Retinal pigment epithelial cell (primary cell): ENCODE results near the gene CCDC141.
"Not testable (repeated sequence)": the region's sequence is repeated elsewhere in the genome, so short reads cannot be mapped to it uniquely, and the experiment has no call there.

ENCODE experiments used
- DNase-seq: peaks from one replicate; pipeline ENCODE4 v3.0.0-alpha.2; 2010; ENCODE audit warnings: low read depth
- H3K4me3 ChIP-seq: 2 replicates; pipeline ENCODE4 v1.5.1; 2011; ENCODE audit warnings: mild to moderate bottlenecking, low read length, control low read depth, moderate library complexity
- TF ChIP-seq, protein P1 (sequence below): conservative IDR thresholded peaks from 2 replicates; pipeline ENCODE4 v1.5.1; 2011; ENCODE audit warnings: low read depth, low read length, control low read depth, inconsistent platforms

Gene CCDC141, protein sequence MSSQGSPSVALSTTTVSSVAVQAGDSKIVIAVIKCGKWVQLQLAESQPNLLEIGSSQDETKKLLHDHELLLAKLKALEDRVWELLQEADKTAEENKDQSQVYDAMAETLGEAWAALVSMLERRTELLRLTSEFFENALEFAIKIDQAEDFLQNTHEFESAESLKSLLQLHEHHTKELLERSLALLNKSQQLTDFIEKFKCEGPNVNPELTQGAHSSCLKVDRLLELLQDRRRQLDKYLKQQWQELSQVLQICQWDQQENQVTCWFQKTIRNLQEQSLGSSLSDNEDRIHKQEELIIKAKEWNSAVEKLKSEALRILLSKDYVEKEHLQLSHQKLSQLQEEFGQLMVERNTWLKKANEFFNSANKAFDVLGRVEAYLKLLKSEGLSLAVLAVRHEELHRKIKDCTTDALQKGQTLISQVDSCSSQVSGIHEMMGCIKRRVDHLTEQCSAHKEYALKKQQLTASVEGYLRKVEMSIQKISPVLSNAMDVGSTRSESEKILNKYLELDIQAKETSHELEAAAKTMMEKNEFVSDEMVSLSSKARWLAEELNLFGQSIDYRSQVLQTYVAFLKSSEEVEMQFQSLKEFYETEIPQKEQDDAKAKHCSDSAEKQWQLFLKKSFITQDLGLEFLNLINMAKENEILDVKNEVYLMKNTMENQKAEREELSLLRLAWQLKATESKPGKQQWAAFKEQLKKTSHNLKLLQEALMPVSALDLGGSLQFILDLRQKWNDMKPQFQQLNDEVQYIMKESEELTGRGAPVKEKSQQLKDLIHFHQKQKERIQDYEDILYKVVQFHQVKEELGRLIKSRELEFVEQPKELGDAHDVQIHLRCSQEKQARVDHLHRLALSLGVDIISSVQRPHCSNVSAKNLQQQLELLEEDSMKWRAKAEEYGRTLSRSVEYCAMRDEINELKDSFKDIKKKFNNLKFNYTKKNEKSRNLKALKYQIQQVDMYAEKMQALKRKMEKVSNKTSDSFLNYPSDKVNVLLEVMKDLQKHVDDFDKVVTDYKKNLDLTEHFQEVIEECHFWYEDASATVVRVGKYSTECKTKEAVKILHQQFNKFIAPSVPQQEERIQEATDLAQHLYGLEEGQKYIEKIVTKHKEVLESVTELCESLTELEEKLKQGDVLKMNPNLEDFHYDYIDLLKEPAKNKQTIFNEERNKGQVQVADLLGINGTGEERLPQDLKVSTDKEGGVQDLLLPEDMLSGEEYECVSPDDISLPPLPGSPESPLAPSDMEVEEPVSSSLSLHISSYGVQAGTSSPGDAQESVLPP (N-terminal part only)

DNA sequence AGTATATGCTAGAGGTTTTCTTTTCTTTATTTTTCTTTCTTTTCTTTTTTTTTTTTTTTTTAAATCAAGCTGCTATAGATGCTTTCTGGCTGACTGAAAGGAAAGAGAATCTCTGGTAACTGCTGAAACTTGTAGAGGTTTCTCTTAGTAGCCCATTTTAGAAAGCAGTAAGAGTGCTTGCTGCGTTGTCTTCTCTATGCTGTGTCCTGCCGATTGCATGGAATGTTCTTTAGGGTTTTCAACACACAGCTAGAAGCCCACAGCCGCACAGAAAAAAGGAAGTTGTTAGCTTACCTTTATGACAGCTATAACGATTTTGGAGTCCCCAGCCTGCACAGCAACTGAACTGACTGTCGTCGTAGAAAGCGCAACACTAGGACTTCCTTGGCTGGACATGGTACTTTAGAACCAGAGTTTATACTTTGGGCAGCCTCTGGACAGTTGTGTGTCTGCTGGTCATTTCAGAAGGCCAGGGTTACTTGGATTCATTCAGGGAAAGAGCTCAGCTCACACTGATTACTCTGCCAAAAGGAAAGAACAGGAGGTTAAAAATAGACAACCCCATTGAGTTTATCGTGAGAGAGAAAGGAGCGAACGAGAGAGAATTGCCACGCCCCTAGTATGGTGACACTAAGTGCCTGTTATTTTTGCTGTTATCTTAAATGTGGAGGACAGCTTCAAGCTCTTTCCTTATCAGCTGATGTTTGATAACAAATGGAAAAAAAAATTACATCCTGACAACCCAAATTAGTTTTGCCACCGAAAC is at the start of gene CCDC141:
Gene CCDC141, minus strand, starts transcription at position 592 of the 766 bp plus-strand sequence. Its CDS starts 196 bp downstream, at position 396.
- TF ChIP-seq, protein P1, sequence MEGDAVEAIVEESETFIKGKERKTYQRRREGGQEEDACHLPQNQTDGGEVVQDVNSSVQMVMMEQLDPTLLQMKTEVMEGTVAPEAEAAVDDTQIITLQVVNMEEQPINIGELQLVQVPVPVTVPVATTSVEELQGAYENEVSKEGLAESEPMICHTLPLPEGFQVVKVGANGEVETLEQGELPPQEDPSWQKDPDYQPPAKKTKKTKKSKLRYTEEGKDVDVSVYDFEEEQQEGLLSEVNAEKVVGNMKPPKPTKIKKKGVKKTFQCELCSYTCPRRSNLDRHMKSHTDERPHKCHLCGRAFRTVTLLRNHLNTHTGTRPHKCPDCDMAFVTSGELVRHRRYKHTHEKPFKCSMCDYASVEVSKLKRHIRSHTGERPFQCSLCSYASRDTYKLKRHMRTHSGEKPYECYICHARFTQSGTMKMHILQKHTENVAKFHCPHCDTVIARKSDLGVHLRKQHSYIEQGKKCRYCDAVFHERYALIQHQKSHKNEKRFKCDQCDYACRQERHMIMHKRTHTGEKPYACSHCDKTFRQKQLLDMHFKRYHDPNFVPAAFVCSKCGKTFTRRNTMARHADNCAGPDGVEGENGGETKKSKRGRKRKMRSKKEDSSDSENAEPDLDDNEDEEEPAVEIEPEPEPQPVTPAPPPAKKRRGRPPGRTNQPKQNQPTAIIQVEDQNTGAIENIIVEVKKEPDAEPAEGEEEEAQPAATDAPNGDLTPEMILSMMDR, result no peak
- H3K4me3 ChIP-seq, result no peak within 1 kb of the TSS
- no peak for DNase-seq

DNA sequence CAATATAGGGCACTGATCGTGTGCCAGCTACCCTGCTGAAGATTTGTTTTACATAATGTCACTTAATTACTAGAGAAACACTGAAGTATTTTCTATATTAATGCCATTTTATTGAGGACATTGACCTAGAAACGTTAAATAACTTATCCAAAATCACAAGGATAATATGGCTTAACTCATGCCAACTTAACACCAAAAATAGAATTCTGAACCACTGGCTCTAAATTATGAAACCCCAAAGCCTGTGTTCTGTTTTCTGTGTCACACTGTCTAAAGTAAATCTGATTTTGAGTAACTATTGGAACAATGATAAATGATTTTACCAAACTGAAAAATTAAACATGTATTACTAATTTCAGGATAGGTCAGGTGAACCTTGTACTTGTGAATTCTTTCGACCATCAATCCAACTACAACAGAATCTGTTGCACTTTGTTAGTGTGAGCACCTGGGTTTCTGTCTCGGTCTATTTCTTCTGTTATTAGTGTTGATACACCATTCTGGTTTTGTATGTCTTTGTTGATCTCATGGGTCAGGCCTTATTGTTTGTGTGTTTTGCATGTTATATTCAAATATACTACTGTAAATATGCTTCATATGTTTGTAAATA is 48.2 kb upstream of the CCDC141 start:
- TF ChIP-seq, protein P1, result no peak
- no peak for DNase-seq
- no peak overlapping the region for H3K4me3 ChIP-seq

DNA sequence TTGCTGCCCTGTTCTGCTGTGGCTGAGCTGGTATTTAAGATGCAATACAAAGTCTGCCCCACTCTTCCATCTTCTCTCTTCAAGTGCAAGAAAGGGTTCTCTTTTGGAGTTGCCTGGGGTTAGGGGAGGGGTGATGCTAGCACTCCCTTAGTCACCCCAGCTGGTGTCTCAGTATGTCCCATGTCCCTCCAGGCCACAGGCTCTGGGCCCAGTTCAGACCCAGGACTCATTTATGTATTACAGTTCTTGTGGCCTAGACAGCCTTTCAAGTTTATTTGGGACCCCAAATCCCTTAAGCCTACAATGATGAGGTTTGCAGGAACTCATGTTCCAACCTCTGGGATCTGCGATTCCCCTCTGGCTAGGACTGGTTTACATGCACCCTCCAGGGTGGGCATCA is 47.2 kb upstream of the CCDC141 start:
- TF ChIP-seq, protein P1, result no peak
- no peak overlapping the region for H3K4me3 ChIP-seq
- no peak for DNase-seq

DNA sequence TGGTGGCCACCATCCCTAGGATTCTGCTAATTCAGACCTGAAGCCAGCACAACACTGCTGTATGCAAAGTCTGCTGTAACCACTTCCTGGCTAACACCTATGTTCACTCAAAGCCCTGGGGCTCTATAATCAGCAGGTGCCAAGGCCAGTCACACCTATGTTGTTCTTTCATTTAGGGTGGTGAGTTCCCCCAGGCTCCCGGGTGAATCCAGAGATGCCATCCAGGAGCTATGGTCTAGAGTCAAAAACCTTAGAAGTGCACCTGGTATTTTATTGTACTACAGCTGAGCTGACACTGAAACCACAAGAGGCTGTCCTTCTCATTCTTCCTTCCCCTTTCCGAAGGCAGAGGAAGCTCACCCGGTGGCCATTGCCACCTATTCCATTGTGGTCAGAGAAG is 46.2 kb upstream of the CCDC141 start:
- TF ChIP-seq, protein P1, result no peak
- H3K4me3 ChIP-seq, result no peak overlapping the region
- DNase-seq, result no peak

DNA sequence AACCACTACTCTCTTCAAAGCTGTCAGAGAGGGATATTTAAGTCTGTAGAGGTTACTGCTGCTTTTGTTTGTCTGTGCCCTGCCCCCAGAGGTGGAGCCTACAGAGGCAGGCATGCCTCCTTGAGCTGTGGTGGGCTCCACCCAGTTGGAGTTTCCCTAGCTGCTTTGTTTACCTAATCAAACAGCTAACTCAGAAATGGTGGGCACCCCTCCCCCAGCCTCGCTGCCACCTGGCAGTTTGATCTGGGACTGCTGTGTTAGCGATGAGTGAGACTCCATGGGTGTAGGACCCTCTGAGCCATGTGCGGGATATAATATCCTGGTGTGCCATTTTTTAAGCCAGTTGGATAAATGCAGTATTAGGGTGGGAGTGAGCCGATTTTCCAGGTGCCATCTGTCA is 43.0 kb upstream of the CCDC141 start:
- H3K4me3 ChIP-seq, DNase-seq: not testable (repeated sequence)

DNA sequence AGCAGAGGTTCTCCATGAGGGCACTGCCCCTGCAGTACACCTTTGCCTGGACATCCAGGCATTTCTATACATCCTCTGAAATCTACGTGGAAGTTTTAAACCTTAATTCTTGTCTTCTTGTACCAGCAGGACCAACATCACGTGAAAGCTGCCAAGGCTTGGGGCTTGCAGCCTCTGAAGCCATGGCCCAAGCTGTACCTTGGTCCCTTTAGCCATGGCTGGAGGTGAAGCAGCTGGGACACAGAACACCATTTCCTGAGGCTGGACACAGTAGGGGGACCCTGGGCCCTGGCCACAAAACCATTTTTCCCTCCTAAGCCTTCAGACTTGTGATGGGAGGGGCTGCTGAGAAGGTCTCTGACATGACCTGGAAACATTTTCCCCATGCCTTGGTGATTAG is 32.8 kb upstream of the CCDC141 start:
- H3K4me3 ChIP-seq, result no peak overlapping the region
- no peak for DNase-seq
- TF ChIP-seq, protein P1, result no peak
